Neuronal stem cell (in vitro differentiated cells): Measurements from ENCODE around the gene PDPR.
"Not testable (repeated sequence)": the region's sequence is repeated elsewhere in the genome, so short reads cannot be mapped to it uniquely, and the experiment has no call there.

Experiments used
- DNase-seq: peaks from one replicate; pipeline ENCODE4 v3.0.0-alpha.2; 2013; ENCODE audit warnings: low spot score
- H2AFZ ChIP-seq: one replicate; pipeline ENCODE4 v1.6.1; 2013; ENCODE audit warnings: mild to moderate bottlenecking, low read length, inconsistent platforms
- H2AK5ac ChIP-seq: 2 replicates; pipeline ENCODE4 v1.6.1; 2013; ENCODE audit warnings: low read depth, mild to moderate bottlenecking, inconsistent platforms, low read length, moderate library complexity, mixed read lengths
- H2BK120ac ChIP-seq: 2 replicates; pipeline ENCODE4 v1.6.1; 2013; ENCODE audit warnings: low read depth, mild to moderate bottlenecking, inconsistent platforms, low read length, moderate library complexity, mixed read lengths
- H2BK12ac ChIP-seq: one replicate; pipeline ENCODE4 v1.6.1; 2013; ENCODE audit warnings: low read length, inconsistent platforms
- H2BK15ac ChIP-seq: 2 replicates; pipeline ENCODE4 v1.6.1; 2013; ENCODE audit warnings: mild to moderate bottlenecking, low read length, inconsistent platforms, mixed read lengths
- H2BK5ac ChIP-seq: one replicate; pipeline ENCODE4 v1.6.1; 2013; ENCODE audit warnings: inconsistent platforms, mild to moderate bottlenecking, low read length, moderate library complexity
- H3K14ac ChIP-seq: one replicate; pipeline ENCODE4 v1.6.1; 2013; ENCODE audit warnings: low read length, inconsistent platforms
- H3K18ac ChIP-seq: 2 replicates; pipeline ENCODE4 v1.6.1; 2013; ENCODE audit warnings: low read length, inconsistent platforms
- H3K23ac ChIP-seq: 2 replicates; pipeline ENCODE4 v1.6.1; 2013; ENCODE audit warnings: low read depth, mild to moderate bottlenecking, mixed read lengths, low read length, inconsistent platforms; ENCODE audit not compliant: poor library complexity
- H3K27ac ChIP-seq: replicated peaks from 3 replicates; pipeline ENCODE4 v1.5.1; 2013; ENCODE audit warnings: low read length, inconsistent platforms
- H3K27me3 ChIP-seq, 3 experiments: 2 replicates each; pipeline ENCODE4 v1.6.1; 2013; ENCODE audit warnings: low read length in 3 of 3, mild to moderate bottlenecking in 2 of 3, inconsistent platforms in 1 of 3, low read depth in 1 of 3, mixed read lengths in 1 of 3, moderate library complexity in 1 of 3; ENCODE audit not compliant: control insufficient read depth in 3 of 3, insufficient read depth in 3 of 3
- H3K36me3 ChIP-seq, 2 donors: replicated peaks in 1 of 2; 2 replicates each; pipeline ENCODE4 v1.6.1; 2013; ENCODE audit warnings: low read length in 2 of 2; ENCODE audit not compliant: control insufficient read depth in 2 of 2, insufficient read depth in 2 of 2
- H3K4ac ChIP-seq: 2 replicates; pipeline ENCODE4 v1.6.1; 2013; ENCODE audit warnings: inconsistent platforms, mild to moderate bottlenecking, low read length, moderate library complexity
- H3K4me1 ChIP-seq, 2 donors: 1 replicate in 1 of 2; 2 replicates in 1 of 2; pipeline ENCODE4 v1.6.1; 2013; ENCODE audit warnings: low read length in 2 of 2, low read depth in 1 of 2; ENCODE audit not compliant: control insufficient read depth in 2 of 2, insufficient read depth in 1 of 2
- H3K4me2 ChIP-seq: one replicate; pipeline ENCODE4 v1.6.1; 2013; ENCODE audit warnings: mild to moderate bottlenecking, low read length, inconsistent platforms; ENCODE audit not compliant: insufficient read depth, poor library complexity, severe bottlenecking
- H3K4me3 ChIP-seq, 2 donors: 2 replicates each; pipeline ENCODE4 v1.5.1; 2013; ENCODE audit warnings: low read length in 2 of 2, mild to moderate bottlenecking in 2 of 2, inconsistent platforms in 1 of 2, moderate library complexity in 1 of 2
- H3K79me1 ChIP-seq: one replicate; pipeline ENCODE4 v1.6.1; 2013; ENCODE audit warnings: low read depth, mild to moderate bottlenecking, inconsistent platforms, low read length, moderate library complexity
- H3K9ac ChIP-seq: one replicate; pipeline ENCODE4 v1.6.1; 2013; ENCODE audit warnings: mild to moderate bottlenecking, low read depth, low read length, inconsistent platforms; ENCODE audit not compliant: poor library complexity
- H3K9me3 ChIP-seq, 2 donors: replicated peaks in 1 of 2; 2 replicates each; pipeline versions ENCODE3 to v1.6.1; 2013; ENCODE audit warnings: low read length in 2 of 2, mild to moderate bottlenecking in 2 of 2, inconsistent platforms in 1 of 2, low read depth in 1 of 2, mixed read lengths in 1 of 2, moderate library complexity in 1 of 2; ENCODE audit not compliant: control insufficient read depth in 2 of 2, insufficient read depth in 1 of 2
- H4K8ac ChIP-seq: one replicate; pipeline ENCODE4 v1.6.1; 2013; ENCODE audit warnings: low read depth, mild to moderate bottlenecking, inconsistent platforms, low read length, moderate library complexity
- H4K91ac ChIP-seq: one replicate; pipeline ENCODE4 v1.6.1; 2013; ENCODE audit warnings: low read length, low read depth, mild to moderate bottlenecking, inconsistent platforms; ENCODE audit not compliant: poor library complexity
- WGBS, 2 donors: extraction: QIAGEN DNeasy Blood & Tissue Kit; methylation state at CpG; one replicate each; pipeline ENCODE4 v1.1.7; 2013; ENCODE audit warnings: missing lambda C conversion rate in 2 of 2, mixed read lengths in 1 of 2; ENCODE audit not compliant: insufficient read length in 2 of 2, insufficient replicate concordance in 1 of 2; ENCODE audit errors: extremely low coverage in 2 of 2; 5-methylcytosine and 5-hydroxymethylcytosine counted together

The PDPR gene

DNA sequence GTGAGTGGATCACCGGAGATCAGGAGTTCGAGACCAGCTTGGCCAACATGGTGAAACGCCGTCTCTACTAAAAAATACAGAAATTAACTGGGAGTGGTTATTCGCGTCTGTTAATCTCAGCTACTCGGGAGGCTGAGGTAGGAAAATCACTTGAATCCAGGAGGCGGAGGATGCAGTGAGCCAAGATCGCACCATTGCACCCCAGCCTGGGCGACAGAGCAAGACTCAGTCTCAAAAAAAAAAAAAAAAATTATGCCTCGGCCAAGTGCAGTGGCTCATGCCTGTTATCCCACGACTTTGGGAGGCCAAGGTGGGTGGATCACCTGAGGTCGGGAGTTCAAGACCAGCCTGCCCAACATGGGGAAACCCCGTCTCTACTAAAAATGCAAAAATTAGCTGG is 9.7 kb downstream of the PDPR start:
- H2AK5ac ChIP-seq, H3K14ac ChIP-seq, H3K27ac ChIP-seq, H4K91ac ChIP-seq, H3K9ac ChIP-seq, DNase-seq, H2BK15ac ChIP-seq, H3K4ac ChIP-seq, H3K27me3 ChIP-seq, H3K79me1 ChIP-seq, H4K8ac ChIP-seq, H2BK5ac ChIP-seq, H3K4me3 ChIP-seq, H2BK12ac ChIP-seq, H2AFZ ChIP-seq, H3K18ac ChIP-seq, H3K4me2 ChIP-seq, H3K4me1 ChIP-seq, H2BK120ac ChIP-seq, H3K9me3 ChIP-seq, H3K23ac ChIP-seq: not testable (repeated sequence)
- WGBS, 2 donors: no CpG with 5 or more reads among the region's 14 CpGs
- H3K36me3 ChIP-seq: peaks cover 15 to 67% of the 10 kb centered on the region in 2 donors

DNA sequence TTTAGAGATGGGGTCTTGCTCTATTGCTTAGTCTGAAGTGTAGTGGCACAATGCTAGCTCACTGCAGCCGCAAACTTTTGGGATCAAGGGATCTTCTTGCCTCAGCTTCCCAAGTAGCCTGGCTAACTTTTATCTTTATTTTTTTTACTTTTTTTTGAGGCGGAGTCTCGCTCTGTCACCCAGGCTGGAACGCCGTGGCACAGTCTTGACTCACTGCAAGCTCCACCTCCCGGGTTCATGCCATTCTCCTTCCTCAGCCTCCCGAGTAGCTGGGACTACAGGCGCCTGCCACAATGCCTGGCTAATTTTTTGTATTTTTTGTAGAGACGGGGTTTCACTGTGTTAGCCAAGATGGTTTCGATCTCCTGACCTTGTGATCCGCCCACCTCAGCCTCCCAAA is 12.1 kb downstream of the PDPR start:
- not testable (repeated sequence) for H3K79me1 ChIP-seq, H3K9me3 ChIP-seq, H3K4me3 ChIP-seq, H3K23ac ChIP-seq, H2AK5ac ChIP-seq, H4K8ac ChIP-seq, H3K4me2 ChIP-seq, H3K14ac ChIP-seq, H2BK15ac ChIP-seq, H3K18ac ChIP-seq, H3K9ac ChIP-seq, DNase-seq, H3K4me1 ChIP-seq, H3K27me3 ChIP-seq, H3K4ac ChIP-seq, H2BK12ac ChIP-seq, H3K27ac ChIP-seq, H2AFZ ChIP-seq, H4K91ac ChIP-seq, H2BK5ac ChIP-seq, H2BK120ac ChIP-seq
- no CpG with 5 or more reads among the region's 11 CpGs for WGBS, 2 donors
- peaks cover 22 to 79% of the 10 kb centered on the region in 2 donors for H3K36me3 ChIP-seq

DNA sequence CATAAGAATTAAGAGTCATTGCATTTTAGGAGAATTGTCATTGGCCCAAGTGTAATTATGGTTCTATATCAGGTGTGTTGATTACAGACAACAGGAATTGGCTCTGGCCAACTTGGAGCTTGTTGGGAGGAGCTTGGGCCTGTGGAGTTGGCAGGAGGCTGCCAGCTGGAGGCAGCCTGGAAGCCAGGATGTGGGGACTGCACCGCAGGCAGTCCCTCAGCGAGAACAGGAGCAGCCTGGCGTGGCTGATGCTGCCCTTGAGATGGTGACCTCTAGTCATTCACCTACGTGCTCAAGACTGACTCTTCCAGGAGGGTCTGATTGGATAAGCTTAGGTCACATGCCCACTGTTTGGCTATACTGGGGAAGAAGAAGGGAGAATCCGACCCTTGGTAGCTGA is 13.6 kb downstream of the PDPR start:
- H2BK12ac ChIP-seq, H3K4ac ChIP-seq, DNase-seq, H2AK5ac ChIP-seq, H3K9ac ChIP-seq, H3K4me2 ChIP-seq, H2AFZ ChIP-seq, H2BK120ac ChIP-seq, H4K8ac ChIP-seq, H3K9me3 ChIP-seq, H3K4me3 ChIP-seq, H2BK15ac ChIP-seq, H4K91ac ChIP-seq, H3K4me1 ChIP-seq, H3K18ac ChIP-seq, H3K27ac ChIP-seq, H3K23ac ChIP-seq, H3K14ac ChIP-seq, H3K27me3 ChIP-seq, H3K79me1 ChIP-seq, H2BK5ac ChIP-seq: not testable (repeated sequence)
- peaks cover 19 to 80% of the 10 kb centered on the region in 2 donors for H3K36me3 ChIP-seq
- no CpG with 5 or more reads among the region's 5 CpGs for WGBS, 2 donors

DNA sequence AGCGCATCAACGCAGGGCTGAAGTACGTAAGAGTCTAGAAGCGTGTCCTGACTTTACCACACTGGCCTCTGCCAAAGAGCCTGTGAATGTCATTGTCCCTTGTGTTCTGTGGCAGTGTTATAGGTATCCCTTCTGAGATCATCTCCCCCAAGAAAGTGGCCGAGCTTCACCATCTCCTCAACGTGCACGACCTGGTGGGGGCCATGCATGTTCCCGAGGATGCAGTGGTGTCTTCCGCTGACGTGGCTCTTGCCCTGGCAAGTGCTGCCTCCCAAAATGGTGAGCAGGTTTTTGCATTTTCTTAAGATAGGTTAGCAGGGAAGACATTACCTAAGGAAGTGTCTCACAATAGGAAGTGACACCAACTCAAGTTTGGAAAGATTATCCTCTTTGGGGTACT is 14.7 kb downstream of the PDPR start:
- H2BK15ac ChIP-seq, H3K18ac ChIP-seq: not testable (repeated sequence)
- WGBS, 2 donors: no CpG with 5 or more reads among the region's 10 CpGs

More for the DNA sequence above, 14.7 kb downstream of the PDPR start:
- H4K8ac ChIP-seq, H3K27me3 ChIP-seq, H2BK12ac ChIP-seq, H2BK120ac ChIP-seq, H2BK5ac ChIP-seq, H3K14ac ChIP-seq, H3K27ac ChIP-seq, H3K23ac ChIP-seq, H3K9me3 ChIP-seq, H3K79me1 ChIP-seq, H3K4me2 ChIP-seq, H4K91ac ChIP-seq, H3K4ac ChIP-seq, H3K4me1 ChIP-seq, H3K4me3 ChIP-seq, H2AFZ ChIP-seq, H2AK5ac ChIP-seq, DNase-seq, H3K9ac ChIP-seq: not testable (repeated sequence)
- H3K36me3 ChIP-seq: peaks cover 21 to 78% of the 10 kb centered on the region in 2 donors
